Activated T-helper 1 cell treated with anti-CD3 and anti-CD28 coated beads, Interleukin-12 subunit alpha, Interleukin-12 subunit beta, Interleukin-2, Interleukin-4 antibody, amounts not matched to agents 30 ng/mL and 10 ng/mL and 1 ng/mL, durations not matched to agents 14 hours and 24 hours and 36 hours (primary cell): ENCODE measurements around the gene SMC2. TPM values are rescaled to one million over a fixed set of nuclear protein-coding genes. Genes with fewer than 3 reads are reported as not detected.
A peak's percentile ranks its signal among the peaks of the same experiment; 100 is the strongest.

Experiments used
- DNase-seq: peaks from one replicate; pipeline ENCODE4 v3.0.0; 2021; ENCODE audit warnings: low spot score
- H3K27ac Mint-ChIP-seq: one replicate; pipeline ENCODE4 v1.8.0; 2021; ENCODE audit warnings: mild to moderate bottlenecking, mixed read lengths
- H3K27me3 Mint-ChIP-seq: one replicate; pipeline ENCODE4 v1.8.0; 2022; ENCODE audit warnings: mild to moderate bottlenecking, moderate library complexity, mixed read lengths; ENCODE audit not compliant: insufficient read depth
- H3K36me3 Mint-ChIP-seq: one replicate; pipeline ENCODE4 v1.8.0; 2021; ENCODE audit warnings: low read depth, mixed read lengths
- H3K4me1 Mint-ChIP-seq: one replicate; pipeline ENCODE4 v1.8.0; 2021; ENCODE audit warnings: low read depth, mixed read lengths
- H3K4me3 Mint-ChIP-seq: one replicate; pipeline ENCODE4 v1.8.0; 2021; ENCODE audit warnings: mild to moderate bottlenecking, moderate library complexity, mixed read lengths
- H3K9me3 Mint-ChIP-seq: one replicate; pipeline ENCODE4 v1.8.0; 2021; ENCODE audit warnings: mixed read lengths
- intact Hi-C: fragments of 100-400 bp; cut with micrococcal nuclease; formaldehyde crosslinking; loops from one replicate; pipeline ENCODE4 v1.15.1; 2024
- total RNA-seq: library from RNA; stranded (reverse); gene quantifications from 2 replicates; pipeline ENCODE4 v1.2.3, GENCODE V29; 2022

The SMC2 gene
- total RNA-seq, 1 donor from 2014 or later: 51.9 TPM

- no peak for DNase-seq
- H3K9me3 Mint-ChIP-seq: no peaks in the 10 kb centered on the region
- H3K36me3 Mint-ChIP-seq: peaks cover 44% of the 10 kb centered on the region
- H3K4me3 Mint-ChIP-seq: no peak overlapping the region
- H3K27me3 Mint-ChIP-seq: no peaks in the 10 kb centered on the region
- H3K27ac Mint-ChIP-seq: no peak overlapping the region
- H3K4me1 Mint-ChIP-seq: peaks cover 3% of the 10 kb centered on the region
- intact Hi-C loops: no loop called here
Observed at GRCh38 chr9:104118916-104119315, 24.8 kb downstream of the SMC2 start.

DNA sequence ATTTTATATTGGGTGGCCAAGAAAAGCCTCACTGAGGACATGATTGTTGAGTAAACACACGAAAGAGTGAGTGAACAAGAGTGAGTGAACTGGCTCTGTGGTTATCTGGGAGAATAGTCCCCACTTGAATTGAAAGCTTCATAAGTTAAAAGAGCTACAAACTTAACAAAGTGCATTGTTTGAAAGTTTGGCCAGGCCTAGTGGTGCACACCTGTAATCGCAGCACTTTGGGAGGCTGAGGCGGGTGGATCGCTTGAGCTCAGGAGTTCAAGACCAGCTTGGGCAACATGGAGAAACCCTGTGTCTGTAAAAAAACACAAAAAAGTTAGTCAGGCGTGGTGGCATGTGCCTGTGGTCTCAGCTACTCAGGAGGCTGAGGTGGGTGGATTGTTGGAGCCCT lies 26.9 kb downstream of the SMC2 start:
- no peak for DNase-seq
- intact Hi-C loops: no loop called here
- H3K36me3 Mint-ChIP-seq: peaks cover 56% of the 10 kb centered on the region
- H3K4me3 Mint-ChIP-seq: no peak overlapping the region
- no peaks in the 10 kb centered on the region for H3K4me1 Mint-ChIP-seq
- no peaks in the 10 kb centered on the region for H3K27me3 Mint-ChIP-seq
- H3K27ac Mint-ChIP-seq: no peak overlapping the region
- H3K9me3 Mint-ChIP-seq: no peaks in the 10 kb centered on the region

GRCh38 chr9:104138243-104138868 lies 44.2 kb downstream of the SMC2 start:
- peaks cover 59% of the 10 kb centered on the region for H3K36me3 Mint-ChIP-seq
- H3K9me3 Mint-ChIP-seq: no peaks in the 10 kb centered on the region
- H3K4me1 Mint-ChIP-seq: peaks cover under 1% of the 10 kb centered on the region
- intact Hi-C loops: no loop called here
- H3K27me3 Mint-ChIP-seq: no peaks in the 10 kb centered on the region
- H3K4me3 Mint-ChIP-seq: no peak overlapping the region
- no peak for DNase-seq
- H3K27ac Mint-ChIP-seq: no peak overlapping the region

GRCh38 chr9:104142799-104143549 lies 48.9 kb downstream of the SMC2 start:
- Mint-ChIP-seq H3K27ac (no peak overlapping the region), H3K36me3 (peaks cover 36% of the 10 kb centered on the region)
- DNase-seq: no peak

DNA sequence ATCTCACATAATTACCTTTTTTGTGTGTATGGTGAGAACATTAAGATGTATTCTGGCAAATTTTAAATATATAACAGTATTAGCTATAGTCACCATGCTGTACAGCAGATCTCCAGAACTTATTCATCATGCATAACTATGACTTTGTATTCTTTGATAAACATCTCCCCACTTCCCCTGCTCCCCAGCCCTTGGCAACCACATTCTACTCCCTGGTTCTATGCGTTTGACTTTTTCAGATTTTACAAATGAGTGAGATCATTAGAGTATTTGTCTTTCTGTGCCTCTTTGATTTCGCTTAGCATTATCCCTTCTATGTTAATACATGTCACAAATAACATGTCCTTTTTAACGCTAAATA lies 49.4 kb downstream of the SMC2 start:
- intact Hi-C loops: no loop called here
- DNase-seq: no peak
- Mint-ChIP-seq H3K4me1 (peaks cover 6% of the 10 kb centered on the region), H3K27ac (peak overlapping the region; percentile 11), H3K36me3 (peaks cover 33% of the 10 kb centered on the region), H3K4me3 (no peak overlapping the region), H3K27me3 (no peaks in the 10 kb centered on the region), H3K9me3 (no peaks in the 10 kb centered on the region)

More at GRCh38 chr9:104142799-104143549, 48.9 kb downstream of the SMC2 start:
- no peaks in the 10 kb centered on the region for H3K9me3 Mint-ChIP-seq
- H3K4me3 Mint-ChIP-seq: no peak overlapping the region
- intact Hi-C loops: no loop called here
- H3K4me1 Mint-ChIP-seq: peaks cover 6% of the 10 kb centered on the region
- no peaks in the 10 kb centered on the region for H3K27me3 Mint-ChIP-seq

DNA sequence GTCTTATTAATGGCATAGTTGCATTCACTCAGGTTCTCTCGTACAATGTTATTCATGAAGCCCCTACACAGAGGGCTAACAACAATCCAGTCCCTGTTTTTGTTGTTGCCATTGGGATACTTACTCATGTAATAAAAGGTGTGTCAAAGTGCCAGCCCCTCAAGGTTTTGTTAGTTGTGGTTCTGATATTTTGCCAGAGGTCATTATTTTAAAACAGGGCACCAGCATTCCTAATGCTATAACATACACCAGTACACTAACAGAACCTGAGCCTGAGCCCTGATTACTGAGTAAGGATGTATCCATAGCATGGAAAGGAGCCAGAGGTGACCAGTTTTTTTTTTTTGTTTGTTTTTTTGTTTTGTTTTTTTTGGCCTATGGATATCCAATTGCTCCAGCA lies 50.2 kb downstream of the SMC2 start:
- intact Hi-C loops: no loop called here
- Mint-ChIP-seq H3K36me3 (peaks cover 31% of the 10 kb centered on the region), H3K9me3 (no peaks in the 10 kb centered on the region), H3K4me1 (peaks cover 6% of the 10 kb centered on the region), H3K27ac (no peak overlapping the region), H3K27me3 (no peaks in the 10 kb centered on the region), H3K4me3 (no peak overlapping the region)
- no peak for DNase-seq

GRCh38 chr9:104173067-104173466 lies 79.0 kb downstream of the SMC2 start:
- Mint-ChIP-seq H3K36me3 (no peaks in the 10 kb centered on the region), H3K4me3 (no peak overlapping the region), H3K4me1 (no peaks in the 10 kb centered on the region), H3K27ac (no peak overlapping the region), H3K9me3 (no peaks in the 10 kb centered on the region), H3K27me3 (peaks cover 8% of the 10 kb centered on the region)
- intact Hi-C loops: no loop called here
- no peak for DNase-seq

DNA sequence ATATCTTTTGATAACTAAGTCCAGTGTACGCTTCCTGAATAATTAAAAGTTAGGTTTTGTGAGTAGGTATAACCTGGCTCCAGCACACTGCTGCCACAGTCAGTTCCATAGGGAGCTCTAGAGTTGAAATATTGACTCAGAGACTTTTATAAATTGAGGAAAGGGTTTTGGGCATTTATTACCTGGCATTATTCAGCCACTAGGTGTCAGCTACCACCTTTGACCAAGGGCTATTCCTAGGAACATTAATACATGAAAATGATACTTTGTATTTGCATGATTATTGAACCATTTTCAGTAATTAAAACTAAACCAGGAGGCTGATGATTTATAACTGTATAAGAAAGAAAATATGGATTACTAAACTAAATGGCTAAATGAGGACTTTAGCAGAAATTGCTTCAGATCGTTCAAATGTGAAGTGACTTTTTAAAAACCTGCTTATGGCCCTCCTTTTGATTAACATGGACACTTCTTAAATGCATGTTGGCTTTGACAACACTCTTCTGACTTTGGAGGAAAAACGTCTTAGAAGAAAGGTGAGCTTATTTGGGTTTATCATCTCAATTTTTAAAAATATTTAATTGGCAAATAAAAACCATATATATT lies 83.0 kb downstream of the SMC2 start:
- no peaks in the 10 kb centered on the region for H3K4me1 Mint-ChIP-seq

DNA sequence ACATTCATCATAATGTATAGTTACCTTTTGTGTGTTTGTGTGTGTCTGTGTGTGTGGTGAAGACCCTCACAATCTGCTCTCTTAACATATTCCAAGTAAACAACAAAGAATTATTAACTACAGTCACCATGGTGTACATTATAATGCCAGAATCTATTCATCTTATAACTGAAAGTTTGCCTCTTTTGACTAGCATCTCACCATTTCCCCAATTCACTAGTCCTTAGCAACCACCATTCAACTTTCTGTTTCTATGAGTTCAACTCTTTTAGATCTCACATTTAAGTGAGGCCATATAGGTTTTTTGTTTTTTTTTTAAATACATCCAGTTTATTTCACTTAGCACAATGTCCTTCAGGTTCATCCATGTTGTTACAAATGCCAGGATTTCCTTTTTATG lies 83.6 kb downstream of the SMC2 start:
- Mint-ChIP-seq H3K27ac (no peak overlapping the region), H3K36me3 (no peaks in the 10 kb centered on the region), H3K9me3 (no peaks in the 10 kb centered on the region), H3K4me3 (no peak overlapping the region), H3K27me3 (peaks cover 2% of the 10 kb centered on the region), H3K4me1 (no peaks in the 10 kb centered on the region)
- no peak for DNase-seq
- intact Hi-C loops: loop anchor here (5.0 kb wide), 1 partner anchor 565 kb away; no protein-coding TSS in a partner anchor

More for the DNA sequence above, 83.0 kb downstream of the SMC2 start:
- H3K27me3 Mint-ChIP-seq: peaks cover 4% of the 10 kb centered on the region
- intact Hi-C loops: loop anchor here (5.0 kb wide), 1 partner anchor 565 kb away; no protein-coding TSS in a partner anchor
- H3K4me3 Mint-ChIP-seq: no peak overlapping the region
- DNase-seq: no peak
- no peak overlapping the region for H3K27ac Mint-ChIP-seq
- H3K36me3 Mint-ChIP-seq: no peaks in the 10 kb centered on the region
- no peaks in the 10 kb centered on the region for H3K9me3 Mint-ChIP-seq
